HCT116 (cell line): ENCODE data around the gene FRMD8. TPM values are rescaled to one million over a fixed set of nuclear protein-coding genes. Genes with fewer than 3 reads are reported as not detected.

Experiments used
- ATAC-seq: fragments of 200-7000 bp; cut with Tn5 transposase; 2 replicates; pipeline ENCODE4 v1.9.1; 2020; ENCODE audit warnings: mild to moderate bottlenecking, moderate library complexity
- BruUV-seq: library from RNA; stranded (reverse); fragments of 400-500 nt; replicated peaks from 2 replicates; lab custom pipeline; 2021; lab: Mats Ljungman, UMichigan
- CTCF ChIA-PET: fragments of 300-600 bp; sonication (Branson Sonifier 250); formaldehyde crosslinking; loops from one replicate; lab custom pipeline; 2021; ENCODE audit warnings: antibody characterized with exemption; lab: Charles Lee
- POLR2A ChIA-PET: fragments of 300-600, 350-600 bp; sonication (Branson Sonifier 250); formaldehyde crosslinking; loops from one replicate; lab custom pipeline; 2021; ENCODE audit warnings: antibody characterized with exemption; lab: Charles Lee
- RAD21 ChIA-PET, 2 experiments: fragments of 300-600 bp; sonication (Branson Sonifier 250); formaldehyde crosslinking; loops; one replicate each; lab custom pipeline; 2023; ENCODE audit warnings: low total read pairs in 2 of 2; ENCODE audit not compliant: uncharacterized antibody in 2 of 2, unreplicated experiment in 2 of 2, low non-redundant PET in 1 of 2; lab: Charles Lee
- DNase-seq: peaks from one replicate; pipeline ENCODE4 v3.0.0-alpha.2; 2010; ENCODE audit warnings: low read depth, low spot score
- H2AFZ ChIP-seq: fragments of 200-600 bp; shearing (Covaris generic), sonication (generic); 2 replicates; pipeline ENCODE4 v1.6.1; 2017; ENCODE audit warnings: low read depth, mixed run types, mixed read lengths, antibody characterized with exemption, low read length; ENCODE audit not compliant: poor library complexity, severe bottlenecking
- H3K27ac ChIP-seq: 2 replicates; pipeline ENCODE4 v1.5.1; 2012; ENCODE audit warnings: low read depth, low read length
- H3K27me3 ChIP-seq: fragments of 200-600 bp; sonication (generic); 2 replicates; pipeline ENCODE4 v1.6.1; 2016; ENCODE audit warnings: mixed run types, low read length, mixed read lengths; ENCODE audit not compliant: insufficient read depth
- H3K36me3 ChIP-seq, 2 experiments: fragments of 200-500 bp in 1 of 2; fragments of 200-600 bp in 1 of 2; sonication (Bioruptor generic) in 1 of 2; sonication (generic) in 1 of 2; 2 replicates each; pipeline versions ENCODE4 v1.5.1 to v1.6.1; 2014 to 2016; ENCODE audit warnings: low read length in 2 of 2, inconsistent platforms in 1 of 2, mixed read lengths in 1 of 2, mixed run types in 1 of 2; ENCODE audit not compliant: insufficient read depth in 2 of 2, control insufficient read depth in 1 of 2
- H3K4me1 ChIP-seq, 2 experiments: fragments of 200-600 bp in 1 of 2; sonication (generic) in 1 of 2; 2 replicates each; pipeline versions ENCODE4 v1.5.1 to v1.6.1; 2012 to 2017; ENCODE audit warnings: low read length in 2 of 2, inconsistent platforms in 1 of 2, mild to moderate bottlenecking in 1 of 2, mixed read lengths in 1 of 2, mixed run types in 1 of 2, moderate library complexity in 1 of 2; ENCODE audit not compliant: insufficient read depth in 2 of 2, control insufficient read depth in 1 of 2
- H3K4me2 ChIP-seq: fragments of 200-600 bp; sonication (generic); 2 replicates; pipeline ENCODE4 v1.6.1; 2017; ENCODE audit warnings: mixed run types, low read length, mixed read lengths
- H3K4me3 ChIP-seq, 2 experiments: fragments of 200-600 bp in 1 of 2; sonication (generic) in 1 of 2; replicated peaks in 1 of 2; 2 replicates each; pipeline ENCODE4 v1.5.1; 2011 to 2016; ENCODE audit warnings: low read length in 2 of 2, control low read depth in 1 of 2, low read depth in 1 of 2, mild to moderate bottlenecking in 1 of 2, mixed read lengths in 1 of 2, mixed run types in 1 of 2
- H3K79me2 ChIP-seq: fragments of 200-600 bp; sonication (generic); 2 replicates; pipeline ENCODE4 v1.6.1; 2017; ENCODE audit warnings: mild to moderate bottlenecking, mixed run types, low read length, moderate library complexity, mixed read lengths; ENCODE audit not compliant: insufficient read depth
- H3K9ac ChIP-seq: fragments of 200-600 bp; sonication (generic); 2 replicates; pipeline ENCODE4 v1.6.1; 2016; ENCODE audit warnings: low read length, mixed read lengths
- H3K9me2 ChIP-seq: fragments of 200-600 bp; sonication (generic), shearing (Covaris generic); 2 replicates; pipeline ENCODE4 v1.6.1; 2017; ENCODE audit warnings: mixed run types, mild to moderate bottlenecking, moderate library complexity; ENCODE audit not compliant: insufficient read depth
- H3K9me3 ChIP-seq, 2 experiments: fragments of 200-500 bp in 1 of 2; fragments of 200-600 bp in 1 of 2; sonication (Bioruptor generic) in 1 of 2; sonication (generic) in 1 of 2; 2 replicates each; pipeline ENCODE4 v1.6.1; 2014 to 2017; ENCODE audit warnings: low read length in 2 of 2, mixed read lengths in 2 of 2, inconsistent platforms in 1 of 2, low read depth in 1 of 2, mild to moderate bottlenecking in 1 of 2, mixed run types in 1 of 2, moderate library complexity in 1 of 2; ENCODE audit not compliant: control insufficient read depth in 1 of 2, insufficient read depth in 1 of 2
- H4K20me1 ChIP-seq: fragments of 200-600 bp; sonication (generic), shearing (Covaris generic); 2 replicates; pipeline ENCODE4 v1.6.1; 2017; ENCODE audit warnings: mixed run types, mild to moderate bottlenecking, moderate library complexity; ENCODE audit not compliant: insufficient read depth
- EZH2phosphoT487 ChIP-seq: fragments of 200-600 bp; IDR thresholded peaks from 2 replicates; pipeline ENCODE4 v1.6.1; 2018; ENCODE audit warnings: antibody characterized with exemption, borderline replicate concordance
- POLR2A ChIP-seq: IDR thresholded peaks from 2 replicates; pipeline ENCODE4 v1.7.0; 2011; ENCODE audit warnings: borderline replicate concordance; ENCODE audit not compliant: insufficient read depth, insufficient read length; ENCODE audit errors: extremely low read depth
- POLR2AphosphoS5 ChIP-seq: IDR thresholded peaks from 2 replicates; pipeline ENCODE4 v1.6.1; 2011; ENCODE audit warnings: mild to moderate bottlenecking, low read depth, low read length, moderate library complexity
- SIN3A ChIP-seq: IDR thresholded peaks from 2 replicates; pipeline ENCODE4 v1.6.1; 2012; ENCODE audit warnings: low read depth
- SRF ChIP-seq: IDR thresholded peaks from 2 replicates; pipeline ENCODE4 v1.6.1; 2012; ENCODE audit warnings: low read depth
- intact Hi-C: fragments of 100-400 bp; cut with micrococcal nuclease; formaldehyde crosslinking; loops from 2 replicates; pipeline ENCODE4 v1.10.0; 2022
- total RNA-seq: library from RNA; stranded (reverse); gene quantifications from one replicate; pipeline ENCODE4 v1.2.1, GENCODE V29; 2021; ENCODE audit not compliant: unreplicated experiment

FRMD8 gene
- total RNA-seq, 1 experiment from 2014 or later: 35.8 TPM

GRCh38 chr11:65425971-65426838 lies 39.8 kb downstream of the FRMD8 start:
- BruUV-seq: no TSS peak
- no peak overlapping the region for H2AFZ ChIP-seq
- H3K27me3 ChIP-seq: no peaks in the 10 kb centered on the region
- H3K79me2 ChIP-seq: peaks cover 65% of the 10 kb centered on the region
- H3K9me3 ChIP-seq: no peaks in the 10 kb centered on the region
- ChIA-PET RAD21 (no interaction called here), CTCF (interaction anchor here (1.3 kb wide), 1 partner anchor 84 kb away, joined by 3 read pairs; no protein-coding TSS in a partner anchor), POLR2A (interaction anchor here (1.2 to 15.5 kb wide), 7 partner anchors 10 to 72 kb away, joined by 3 to 910 read pairs (median 23); partner anchors contain the start of gene MALAT1)
- peaks cover 29% of the 10 kb centered on the region for H4K20me1 ChIP-seq
- peak overlapping the region; percentile 100 for H3K27ac ChIP-seq
- H3K4me1 ChIP-seq: peaks cover 36 to 81% of the 10 kb centered on the region in 2 experiments
- peak overlapping the region; percentile 95 for H3K9ac ChIP-seq
- H3K36me3 ChIP-seq: peaks cover 0 to 8% of the 10 kb centered on the region in 2 experiments; a peak in 1 of 4 replicates
- ATAC-seq (peak; percentile 1), DNase-seq (peak; percentile 42)
- TF ChIP-seq POLR2AphosphoS5: peak; percentile 12; the same call in 1 of the 2 replicates
- no peak for TF ChIP-seq SRF
- intact Hi-C loops: no loop called here
- H3K9me2 ChIP-seq: no peaks in the 10 kb centered on the region
- peak overlapping the region; percentile 6 to 77; a peak in 1 of 4 replicates for H3K4me3 ChIP-seq
- H3K4me2 ChIP-seq: peak overlapping the region; percentile 96

- peaks cover 28 to 72% of the 10 kb centered on the region in 2 experiments for H3K4me1 ChIP-seq
- H3K27ac ChIP-seq: peak overlapping the region; percentile 100
- H3K9ac ChIP-seq: peak overlapping the region; percentile 95
- H3K27me3 ChIP-seq: no peaks in the 10 kb centered on the region
- no peak overlapping the region for H2AFZ ChIP-seq
- H3K36me3 ChIP-seq: peaks cover 0 to 8% of the 10 kb centered on the region in 2 experiments; a peak in 1 of 4 replicates
- H3K4me2 ChIP-seq: peak overlapping the region; percentile 96
- intact Hi-C loops: no loop called here
- DNase-seq: peak; percentile 61
- H3K4me3 ChIP-seq: peak overlapping the region in 1 of 2 experiments; percentile 0; a peak in 1 of 4 replicates
- CTCF ChIA-PET: interaction anchor here (1.0 to 1.3 kb wide), 2 partner anchors 42 to 83 kb away, joined by 3 to 4 read pairs; no protein-coding TSS in a partner anchor
- TF ChIP-seq POLR2A (peak; percentile 93), POLR2AphosphoS5 (peak; percentile 86), SIN3A (no peak), EZH2phosphoT487 (no peak)
- RAD21 ChIA-PET: no interaction called here
- peaks cover 70% of the 10 kb centered on the region for H3K79me2 ChIP-seq
- BruUV-seq: no TSS peak
- POLR2A ChIA-PET: interaction anchor here (1.6 to 15.5 kb wide), 7 partner anchors 8 to 71 kb away, joined by 3 to 910 read pairs (median 11); partner anchors contain the start of gene MALAT1
- no peaks in the 10 kb centered on the region for H3K9me3 ChIP-seq
- peaks cover 29% of the 10 kb centered on the region for H4K20me1 ChIP-seq
- peak; percentile 25 for ATAC-seq
- H3K9me2 ChIP-seq: no peaks in the 10 kb centered on the region
Observed at GRCh38 chr11:65426839-65427690, 40.6 kb downstream of the FRMD8 start.
